IMR-90 (cell line): ENCODE results near the gene MYL10. TPM values are rescaled to one million over a fixed set of nuclear protein-coding genes. Genes with fewer than 3 reads are reported as not detected.

ENCODE experiments used
- ATAC-seq: fragments of 200-7000 bp; cut with Tn5 transposase; 2 replicates; pipeline ENCODE4 v1.9.1; 2020; ENCODE audit warnings: low read depth, mild to moderate bottlenecking, moderate library complexity
- BruUV-seq: library from RNA; stranded (reverse); fragments of 400-500 nt; replicated peaks from 2 replicates; lab custom pipeline; 2021; lab: Mats Ljungman, UMichigan
- CTCF ChIA-PET: fragments of 300-600 bp; formaldehyde crosslinking; extraction: SDS; loops from one replicate; lab custom pipeline; 2021; ENCODE audit warnings: antibody characterized with exemption; lab: Yijun Ruan, JAX
- POLR2A ChIA-PET: fragments of 300-600 bp; sonication (Branson Sonifier 250); formaldehyde crosslinking; loops from one replicate; lab custom pipeline; 2022; ENCODE audit warnings: antibody characterized with exemption; ENCODE audit not compliant: unreplicated experiment; lab: Charles Lee
- DNase-seq: peaks from one replicate; pipeline ENCODE4 v3.0.0; 2013
- H2AFZ ChIP-seq: replicated peaks from 2 replicates; pipeline ENCODE3; 2013; ENCODE audit warnings: low read length, mild to moderate bottlenecking; ENCODE audit not compliant: poor library complexity
- H2AK5ac ChIP-seq: 2 replicates; pipeline ENCODE4 v1.6.1; 2013; ENCODE audit warnings: low read depth, low read length, inconsistent platforms
- H2AK9ac ChIP-seq: replicated peaks from 2 replicates; pipeline ENCODE3; 2013; ENCODE audit warnings: mild to moderate bottlenecking, low read depth, low read length, moderate library complexity; ENCODE audit not compliant: poor library complexity
- H2BK120ac ChIP-seq: 2 replicates; pipeline ENCODE4 v1.6.1; 2013; ENCODE audit warnings: low read depth, low read length, inconsistent platforms
- H2BK15ac ChIP-seq: 3 replicates; pipeline ENCODE4 v1.6.1; 2013; ENCODE audit warnings: low read depth, low read length, inconsistent platforms
- H2BK20ac ChIP-seq: 2 replicates; pipeline ENCODE4 v1.6.1; 2013; ENCODE audit warnings: low read depth, mild to moderate bottlenecking, inconsistent platforms, low read length, moderate library complexity
- H2BK5ac ChIP-seq: 2 replicates; pipeline ENCODE4 v1.6.1; 2013; ENCODE audit warnings: mild to moderate bottlenecking, low read depth, low read length, inconsistent platforms; ENCODE audit not compliant: poor library complexity, severe bottlenecking
- H3K14ac ChIP-seq: replicated peaks from 2 replicates; pipeline ENCODE4 v1.6.1; 2013; ENCODE audit warnings: low read depth, low read length, inconsistent platforms
- H3K18ac ChIP-seq: 2 replicates; pipeline ENCODE4 v1.6.1; 2013; ENCODE audit warnings: low read depth, low read length, control low read depth
- H3K23ac ChIP-seq: 2 replicates; pipeline ENCODE4 v1.6.1; 2013; ENCODE audit warnings: low read depth, low read length, inconsistent platforms
- H3K27ac ChIP-seq: 2 replicates; pipeline ENCODE4 v1.5.1; 2013; ENCODE audit warnings: mild to moderate bottlenecking, control low read depth, low read length; ENCODE audit not compliant: insufficient read depth
- H3K27me3 ChIP-seq: 2 replicates; pipeline ENCODE4 v1.6.1; 2013; ENCODE audit warnings: low read length; ENCODE audit not compliant: control insufficient read depth, insufficient read depth
- H3K36me3 ChIP-seq: 2 replicates; pipeline ENCODE4 v1.6.1; 2013; ENCODE audit warnings: low read length, mixed read lengths; ENCODE audit not compliant: control insufficient read depth, insufficient read depth
- H3K4ac ChIP-seq: 2 replicates; pipeline ENCODE4 v1.6.1; 2013; ENCODE audit warnings: low read depth, low read length, inconsistent platforms
- H3K4me1 ChIP-seq: 2 replicates; pipeline ENCODE4 v1.6.1; 2013; ENCODE audit warnings: low read length, mixed read lengths; ENCODE audit not compliant: control insufficient read depth, insufficient read depth
- H3K4me2 ChIP-seq: 2 replicates; pipeline ENCODE4 v1.6.1; 2013; ENCODE audit warnings: low read depth, mild to moderate bottlenecking, control low read depth, low read length, moderate library complexity
- H3K4me3 ChIP-seq: 2 replicates; pipeline ENCODE4 v1.5.1; 2013; ENCODE audit warnings: low read depth, mild to moderate bottlenecking, control low read depth, low read length, moderate library complexity; ENCODE audit not compliant: insufficient read depth
- H3K56ac ChIP-seq: 2 replicates; pipeline ENCODE4 v1.6.1; 2013; ENCODE audit warnings: low read length, inconsistent platforms; ENCODE audit not compliant: insufficient read depth; ENCODE audit errors: extremely low read depth
- H3K79me1 ChIP-seq, 2 experiments: 2 replicates each; pipeline ENCODE4 v1.6.1; 2013; ENCODE audit warnings: low read length in 2 of 2, inconsistent platforms in 1 of 2, low read depth in 1 of 2
- H3K9ac ChIP-seq: 2 replicates; pipeline ENCODE4 v1.6.1; 2013; ENCODE audit warnings: low read depth, low read length, control low read depth
- H3K9me1 ChIP-seq: 2 replicates; pipeline ENCODE4 v1.6.1; 2013; ENCODE audit warnings: low read length, inconsistent platforms; ENCODE audit not compliant: insufficient read depth
- H3K9me3 ChIP-seq: 2 replicates; pipeline ENCODE4 v1.6.1; 2013; ENCODE audit warnings: low read length; ENCODE audit not compliant: control insufficient read depth, insufficient read depth
- H4K20me1 ChIP-seq: 2 replicates; pipeline ENCODE4 v1.6.1; 2013; ENCODE audit warnings: low read length, inconsistent platforms; ENCODE audit not compliant: insufficient read depth
- H4K5ac ChIP-seq: 2 replicates; pipeline ENCODE4 v1.6.1; 2013; ENCODE audit warnings: mild to moderate bottlenecking, low read depth, low read length, control low read depth
- H4K8ac ChIP-seq, 2 experiments: 2 replicates each; pipeline ENCODE4 v1.6.1; 2013; ENCODE audit warnings: low read depth in 2 of 2, low read length in 2 of 2, control low read depth in 1 of 2, inconsistent platforms in 1 of 2
- H4K91ac ChIP-seq: 2 replicates; pipeline ENCODE4 v1.6.1; 2013; ENCODE audit warnings: low read depth, low read length, inconsistent platforms; ENCODE audit not compliant: insufficient read depth
- CTCF ChIP-seq: conservative IDR thresholded peaks from 2 replicates; pipeline ENCODE4 v1.5.1; 2012; ENCODE audit warnings: mild to moderate bottlenecking, low read depth, low read length, improper control_type of control experiment
- MAFK ChIP-seq: IDR thresholded peaks from 2 replicates; pipeline ENCODE4 v1.6.1; 2012; ENCODE audit warnings: low read depth, low read length, improper control_type of control experiment
- MAZ ChIP-seq: IDR thresholded peaks from 2 replicates; pipeline ENCODE4 v1.6.1; 2012; ENCODE audit warnings: low read depth, mild to moderate bottlenecking, low read length, improper control_type of control experiment, moderate library complexity, borderline replicate concordance
- MXI1 ChIP-seq: IDR thresholded peaks from 2 replicates; pipeline ENCODE4 v1.6.1; 2012; ENCODE audit warnings: low read depth, mild to moderate bottlenecking, low read length, moderate library complexity, borderline replicate concordance
- POLR2A ChIP-seq: IDR thresholded peaks from 2 replicates; pipeline ENCODE4 v1.6.1; 2012; ENCODE audit warnings: mild to moderate bottlenecking, low read depth, low read length
- SMC3 ChIP-seq: fragments of 150-350 bp; IDR thresholded peaks from 2 replicates; pipeline ENCODE4 v1.6.1; 2016; ENCODE audit warnings: low read depth, mild to moderate bottlenecking, antibody characterized with exemption, low read length, moderate library complexity
- USF2 ChIP-seq: fragments of 150-350 bp; IDR thresholded peaks from 2 replicates; pipeline ENCODE4 v1.6.1; 2017; ENCODE audit warnings: mild to moderate bottlenecking, antibody characterized with exemption, low read length, low read depth
- WGBS, 2 experiments: methylation state at CpG; one replicate each; pipeline versions ENCODE4 v1.1.5 to v1.1.7; 2013; ENCODE audit warnings: missing lambda C conversion rate in 2 of 2; ENCODE audit not compliant: insufficient read length in 1 of 2; ENCODE audit errors: extremely low coverage in 2 of 2; 5-methylcytosine and 5-hydroxymethylcytosine counted together
- dilution Hi-C: fragments of 300-500 bp; cut with HindIII; formaldehyde crosslinking; loops from one replicate; pipeline ENCODE4 v1.14.3; 2018; ENCODE audit warnings: low sequenced_read_pairs; ENCODE audit not compliant: unreplicated experiment
- in situ Hi-C: fragments of 300-500 bp; cut with MboI; formaldehyde crosslinking; loops from 3 replicates; pipeline ENCODE4 v1.14.3; 2019; ENCODE audit warnings: low sequenced_read_pairs, inconsistent platforms, mixed read lengths
- intact Hi-C: fragments of 100-400 bp; cut with micrococcal nuclease; formaldehyde crosslinking; loops from 2 replicates; pipeline ENCODE4 v1.10.0; 2022
- polyA plus RNA-seq, 3 experiments: library from polyadenylated mRNA; depleted of rRNA; stranded (reverse); fragments of >200 nt; gene quantifications; 2 replicates each; pipeline ENCODE4 v1.2.3, GENCODE V29; 2012; ENCODE audit warnings: low replicate concordance in 1 of 3
- total RNA-seq: library from RNA; depleted of rRNA; stranded (reverse); fragments of >200 nt; gene quantifications from 2 replicates; pipeline ENCODE4 v1.2.3, GENCODE V29; 2012

The MYL10 gene
- total and polyA plus RNA-seq, 2 of the 4 experiments (the other 2 are of a cell fraction) = not detected

GRCh38 chr7:101606498-101606923 lies 22.6 kb downstream of the MYL10 start:
- Histone ChIP-seq H3K9ac (no peak overlapping the region), H3K14ac (no peak overlapping the region), H2BK15ac (no peak overlapping the region), H3K4me3 (no peak overlapping the region), H3K27me3 (peaks cover 14% of the 10 kb centered on the region), H3K18ac (no peak overlapping the region), H3K27ac (no peak overlapping the region), H2AK5ac (no peak overlapping the region), H4K91ac (no peak overlapping the region), H2BK20ac (no peak overlapping the region), H2BK5ac (no peak overlapping the region), H2BK120ac (no peak overlapping the region), H2AK9ac (no peak overlapping the region), H3K36me3 (no peaks in the 10 kb centered on the region), H3K4me1 (no peaks in the 10 kb centered on the region), H3K23ac (no peak overlapping the region), H3K9me3 (no peaks in the 10 kb centered on the region), H4K20me1 (no peaks in the 10 kb centered on the region), H3K4ac (no peak overlapping the region), H3K56ac (no peak overlapping the region), H3K4me2 (no peak overlapping the region), H3K79me1 (no peaks in the 10 kb centered on the region), H2AFZ (no peak overlapping the region), H4K8ac (no peak overlapping the region), H4K5ac (no peak overlapping the region), H3K9me1 (no peaks in the 10 kb centered on the region)
- POLR2A ChIA-PET = no interaction called here
- DNase-seq = no peak
- intact Hi-C loops (no loop called here), dilution Hi-C loops (no loop called here), in situ Hi-C loops (loop anchor here (10.0 kb wide), 1 partner anchor 628 kb away; no protein-coding TSS in a partner anchor)
- ATAC-seq = no peak
- CTCF ChIA-PET = no interaction called here
- no TSS peak for BruUV-seq
- no peak for TF ChIP-seq MXI1
- no peak for TF ChIP-seq USF2
- TF ChIP-seq POLR2A = no peak
- no peak for TF ChIP-seq MAZ
- TF ChIP-seq CTCF = no peak
- no peak for TF ChIP-seq SMC3
- no peak for TF ChIP-seq MAFK
- no CpG with 5 or more reads among the region's 2 CpGs for WGBS, 2 experiments
